Rectal smooth muscle tissue (tissue), 1 donor: Measurements from ENCODE around the gene CYGB.
A peak's percentile ranks its signal among the peaks of the same experiment; 100 is the strongest.
"Not testable (repeated sequence)": the region's sequence is repeated elsewhere in the genome, so short reads cannot be mapped to it uniquely, and the experiment has no call there.

Source experiments
- H3K27ac ChIP-seq: one replicate; pipeline ENCODE4 v1.7.0; 2013; ENCODE audit warnings: low read depth, low read length, inconsistent platforms
- H3K27me3 ChIP-seq: one replicate; pipeline ENCODE4 v1.7.0; 2013; ENCODE audit warnings: low read length; ENCODE audit not compliant: control insufficient read depth, insufficient read depth
- H3K36me3 ChIP-seq: one replicate; pipeline ENCODE4 v1.7.0; 2013; ENCODE audit warnings: low read length; ENCODE audit not compliant: control insufficient read depth, insufficient read depth
- H3K4me1 ChIP-seq: one replicate; pipeline ENCODE4 v1.7.0; 2013; ENCODE audit warnings: low read length; ENCODE audit not compliant: control insufficient read depth, insufficient read depth
- H3K4me3 ChIP-seq: one replicate; pipeline ENCODE4 v1.7.0; 2013; ENCODE audit warnings: low read length
- H3K9ac ChIP-seq: one replicate; pipeline ENCODE4 v1.7.0; 2013; ENCODE audit warnings: low read length

CYGB gene

DNA sequence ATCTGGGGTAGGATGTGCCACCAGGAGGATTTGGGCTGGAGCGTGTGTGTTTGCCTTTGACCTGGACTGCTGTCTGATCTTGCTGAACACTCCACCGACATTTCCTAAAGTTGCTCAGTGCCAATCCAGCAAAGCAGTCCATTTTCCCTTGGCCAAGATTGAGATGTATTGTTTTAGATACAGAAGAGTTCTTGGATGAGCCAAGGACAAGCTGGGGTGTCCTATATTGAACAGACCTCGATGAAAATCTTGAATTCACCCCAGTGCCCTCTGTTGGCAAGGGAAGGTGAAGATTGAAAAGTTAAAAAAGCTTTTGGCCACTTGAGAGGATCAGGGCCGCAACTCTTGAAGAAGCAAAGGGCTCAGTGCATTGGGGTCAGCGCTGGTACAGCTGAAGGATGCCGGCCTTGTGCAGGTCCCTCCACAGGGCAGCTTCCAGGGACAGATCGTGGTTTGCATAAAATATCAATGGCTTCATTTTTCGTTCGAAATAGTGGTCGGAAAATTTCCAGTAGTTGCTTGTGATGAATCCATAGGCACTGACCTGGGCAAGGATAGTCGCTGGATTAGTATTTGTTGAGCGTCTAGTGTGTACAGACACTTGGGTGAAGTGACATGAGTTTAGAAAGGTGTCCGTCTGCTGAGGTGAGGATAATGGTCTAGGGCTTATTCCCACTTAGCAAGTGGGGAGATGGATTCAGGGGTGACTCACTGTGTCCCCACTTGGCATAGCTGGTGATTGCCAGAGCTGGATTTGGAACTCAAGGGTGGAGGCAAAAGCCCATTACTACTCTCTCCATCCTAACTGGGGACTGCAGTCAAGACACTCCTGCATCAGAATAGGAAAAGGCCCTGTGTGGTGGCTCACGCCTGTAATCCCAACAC is 28.5 kb upstream of the CYGB start:
- Histone ChIP-seq H3K27me3 (no peaks in the 10 kb centered on the region), H3K4me3 (no peak overlapping the region), H3K9ac (no peak overlapping the region), H3K27ac (no peak overlapping the region), H3K36me3 (peaks cover 3% of the 10 kb centered on the region), H3K4me1 (peaks cover 9% of the 10 kb centered on the region)

DNA sequence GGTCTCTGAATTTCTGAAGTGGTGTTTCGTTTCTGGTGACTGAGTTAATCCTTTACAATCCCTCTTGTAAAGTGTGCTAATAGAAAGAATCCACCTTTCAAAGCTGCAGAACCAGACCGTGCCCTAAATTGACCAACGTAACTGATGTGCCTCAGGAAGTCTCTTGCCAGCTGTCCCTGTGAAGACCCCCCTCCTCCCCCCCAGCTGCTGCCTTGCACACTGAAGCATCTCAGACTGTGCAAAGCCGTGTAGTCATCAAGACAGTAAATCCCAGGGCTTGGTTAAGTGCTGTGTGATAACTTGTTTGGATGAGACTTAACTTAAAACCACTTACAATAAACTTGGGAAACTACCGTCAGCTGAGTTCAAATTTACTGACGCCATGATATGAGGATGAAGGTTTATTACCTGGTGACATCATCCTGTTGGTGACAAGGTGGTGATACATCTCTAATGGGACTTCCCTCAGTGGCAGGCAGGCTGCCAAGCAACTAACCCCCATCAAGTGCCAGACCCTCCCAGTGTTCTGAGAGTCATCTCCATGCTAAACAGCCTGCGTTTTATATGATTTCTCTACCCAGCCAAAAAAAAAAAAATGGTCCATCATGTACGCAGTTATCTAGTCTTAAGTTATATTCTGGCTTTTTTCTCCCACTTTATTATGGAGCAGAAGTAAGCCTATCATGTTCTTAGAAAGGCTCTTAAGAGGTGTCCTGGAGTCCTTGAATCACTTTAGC is 27.6 kb upstream of the CYGB start:
- H3K4me3 ChIP-seq, H3K9ac ChIP-seq, H3K27ac ChIP-seq, H3K27me3 ChIP-seq, H3K36me3 ChIP-seq, H3K4me1 ChIP-seq: not testable (repeated sequence)

DNA sequence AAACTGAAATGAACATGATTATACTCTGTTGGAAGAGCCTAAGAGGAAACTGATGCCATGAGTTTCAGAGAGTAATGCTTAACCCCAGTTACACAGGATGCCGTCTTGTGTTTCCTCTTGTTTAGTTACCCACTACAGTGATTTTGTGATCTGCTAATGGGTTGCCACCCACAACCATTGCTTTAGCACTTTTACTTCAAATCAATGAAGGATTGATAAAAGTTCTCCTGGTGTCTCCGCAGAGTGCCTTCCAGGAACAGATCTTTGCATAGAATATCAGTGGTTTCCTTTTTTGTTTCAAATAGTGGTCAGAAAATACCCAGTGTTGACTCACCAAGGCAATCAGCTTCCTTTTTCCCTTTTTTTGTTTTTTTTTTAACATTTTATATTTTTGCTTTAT is 25.9 kb upstream of the CYGB start:
- H3K27ac ChIP-seq, H3K4me3 ChIP-seq, H3K27me3 ChIP-seq, H3K36me3 ChIP-seq, H3K9ac ChIP-seq: not testable (repeated sequence)
- peaks cover 24% of the 10 kb centered on the region for H3K4me1 ChIP-seq

- H3K9ac ChIP-seq: no peak overlapping the region
- peak overlapping the region; percentile 2 for H3K27ac ChIP-seq
- H3K4me3 ChIP-seq: no peak overlapping the region
- H3K36me3 ChIP-seq: peaks cover 3% of the 10 kb centered on the region
- H3K27me3 ChIP-seq: no peaks in the 10 kb centered on the region
- H3K4me1 ChIP-seq: peaks cover 24% of the 10 kb centered on the region
These were observed 25.2 kb upstream of the CYGB start for GRCh38 chr17:76562734-76563148.

GRCh38 chr17:76561799-76562268 is 24.3 kb upstream of the CYGB start:
- H3K27ac ChIP-seq: no peak overlapping the region
- no peaks in the 10 kb centered on the region for H3K27me3 ChIP-seq
- H3K4me3 ChIP-seq: no peak overlapping the region
- H3K4me1 ChIP-seq: peaks cover 24% of the 10 kb centered on the region
- H3K36me3 ChIP-seq: peaks cover 3% of the 10 kb centered on the region
- no peak overlapping the region for H3K9ac ChIP-seq

- Histone ChIP-seq H3K4me1 (peaks cover 24% of the 10 kb centered on the region), H3K27me3 (no peaks in the 10 kb centered on the region), H3K4me3 (no peak overlapping the region), H3K27ac (no peak overlapping the region), H3K36me3 (peaks cover 3% of the 10 kb centered on the region), H3K9ac (no peak overlapping the region)
These were observed 23.8 kb upstream of the CYGB start for GRCh38 chr17:76561332-76561731.

DNA sequence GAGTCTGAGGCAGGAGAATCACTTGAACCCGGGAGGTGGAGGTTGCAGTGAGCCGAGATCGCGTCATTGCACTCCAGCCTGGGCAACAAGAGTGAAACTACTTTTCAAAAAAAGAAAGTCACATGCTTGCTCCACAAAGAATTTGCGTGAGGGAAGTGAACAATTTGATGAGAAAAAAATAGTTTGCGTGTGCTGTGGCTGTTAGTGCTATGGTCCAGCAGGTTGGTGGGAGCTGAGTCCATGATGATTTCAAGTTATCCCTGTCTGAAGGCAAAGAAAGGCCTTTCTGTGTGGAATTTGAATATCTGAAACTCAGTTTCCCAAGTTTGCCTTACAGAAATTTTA is 23.3 kb upstream of the CYGB start:
- Histone ChIP-seq H3K27me3 (no peaks in the 10 kb centered on the region), H3K4me3 (no peak overlapping the region), H3K9ac (no peak overlapping the region), H3K27ac (no peak overlapping the region), H3K4me1 (peaks cover 24% of the 10 kb centered on the region), H3K36me3 (peaks cover 3% of the 10 kb centered on the region)

DNA sequence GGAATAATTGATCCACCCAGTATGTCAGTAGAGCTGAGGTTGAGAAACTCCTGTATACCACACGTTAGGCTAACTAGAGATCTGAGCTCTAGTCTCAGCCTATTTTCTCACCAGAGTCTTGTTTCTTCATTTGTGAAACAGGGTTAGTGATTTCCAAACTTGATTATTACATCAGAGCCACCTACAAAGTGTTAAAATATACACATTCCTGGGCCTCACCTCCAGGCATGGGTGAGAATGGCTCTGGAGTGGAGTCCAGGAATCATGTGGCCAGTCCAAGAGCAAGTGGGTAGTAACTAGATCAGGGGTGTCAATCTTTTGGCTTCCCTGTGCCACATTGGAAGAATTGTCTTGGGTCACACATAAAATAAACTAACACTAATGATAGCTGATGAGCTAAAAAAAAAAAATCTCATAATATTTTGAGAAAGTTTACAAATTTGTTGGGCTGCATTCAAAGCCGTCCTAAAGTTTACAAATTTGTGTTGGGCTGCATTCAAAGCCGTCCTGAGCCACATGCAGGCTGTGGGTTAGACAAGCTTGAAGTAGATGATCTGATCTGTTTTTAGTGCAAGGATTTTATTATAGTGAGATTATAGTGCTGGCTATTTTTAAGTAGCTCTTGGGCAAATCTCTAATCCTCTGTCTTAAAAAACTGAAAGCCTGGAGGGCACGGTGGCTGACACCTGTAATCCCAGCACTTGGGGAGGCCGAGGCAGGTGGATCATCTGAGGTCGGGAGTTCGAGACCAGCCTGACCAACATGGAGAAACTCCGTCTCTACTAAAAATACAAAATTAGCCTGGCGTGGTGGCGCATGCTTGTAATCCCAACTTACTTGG is 22.7 kb upstream of the CYGB start:
- Histone ChIP-seq H3K9ac (no peak overlapping the region), H3K36me3 (peaks cover 3% of the 10 kb centered on the region), H3K27me3 (no peaks in the 10 kb centered on the region), H3K27ac (no peak overlapping the region), H3K4me3 (no peak overlapping the region), H3K4me1 (peaks cover 24% of the 10 kb centered on the region)

DNA sequence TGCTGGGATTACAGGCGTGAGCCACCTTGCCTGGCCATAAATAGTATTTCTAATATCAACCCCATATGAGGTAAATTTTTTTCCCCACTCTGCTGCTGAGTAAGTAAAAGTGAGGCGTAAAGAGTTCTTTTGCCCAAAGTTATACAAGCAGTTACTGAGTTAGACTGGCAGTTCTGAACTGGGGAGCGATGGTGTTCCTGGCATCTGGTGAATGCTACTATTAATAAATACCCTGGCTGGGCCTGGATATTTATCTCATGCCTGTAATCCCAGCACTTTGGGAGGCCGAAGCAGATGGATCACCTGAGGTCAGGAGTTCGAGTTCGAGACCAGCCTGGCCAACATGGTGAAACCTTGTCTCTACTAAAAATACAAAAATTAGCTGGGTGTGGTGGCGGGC is 22.0 kb upstream of the CYGB start:
- peaks cover 24% of the 10 kb centered on the region for H3K4me1 ChIP-seq
- not testable (repeated sequence) for H3K27ac ChIP-seq, H3K36me3 ChIP-seq, H3K9ac ChIP-seq, H3K4me3 ChIP-seq, H3K27me3 ChIP-seq

DNA sequence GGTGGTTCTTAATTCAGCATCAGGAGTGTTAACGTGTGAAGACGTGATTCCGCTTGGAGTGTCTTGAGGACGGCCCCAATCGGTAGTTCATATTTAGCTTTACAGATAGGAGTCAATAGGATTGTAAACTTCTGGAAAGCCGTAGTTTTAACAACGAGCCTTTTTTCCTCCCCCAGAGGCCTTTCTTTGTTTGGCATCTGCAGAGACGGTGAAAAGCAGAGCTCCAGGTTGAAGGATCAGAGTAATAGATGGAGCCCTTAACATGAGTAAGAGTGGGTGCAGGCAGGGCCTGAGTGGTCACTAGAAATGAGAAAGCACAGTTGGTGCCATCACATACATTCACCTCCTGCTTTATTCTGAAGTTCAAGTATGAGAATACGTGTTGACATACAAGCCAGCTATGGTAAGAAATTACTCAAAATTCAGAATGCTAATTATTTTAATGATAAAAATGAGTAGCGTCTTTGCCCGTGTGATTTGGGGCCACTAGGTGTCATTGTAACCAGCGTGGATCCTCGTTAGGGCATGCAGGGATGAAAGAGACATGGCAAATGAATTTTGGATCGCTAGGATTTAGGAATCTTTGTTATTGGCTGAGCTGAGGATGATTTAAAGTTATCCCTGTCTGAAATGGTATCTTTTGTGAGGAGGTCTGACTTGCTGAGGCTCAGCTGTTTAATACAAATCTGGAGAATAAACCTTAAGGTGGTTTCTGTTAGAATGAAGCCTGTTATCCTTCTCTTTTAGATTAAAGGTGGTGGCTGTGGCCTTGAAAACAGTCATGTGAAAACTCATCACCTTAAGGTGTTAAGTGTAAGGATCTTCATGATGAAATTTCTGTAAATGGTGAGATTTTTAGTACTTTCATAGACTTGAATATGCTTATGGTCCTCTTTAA is 20.9 kb upstream of the CYGB start:
- Histone ChIP-seq H3K9ac (peak overlapping the region; percentile 59), H3K4me1 (peaks cover 24% of the 10 kb centered on the region)

DNA sequence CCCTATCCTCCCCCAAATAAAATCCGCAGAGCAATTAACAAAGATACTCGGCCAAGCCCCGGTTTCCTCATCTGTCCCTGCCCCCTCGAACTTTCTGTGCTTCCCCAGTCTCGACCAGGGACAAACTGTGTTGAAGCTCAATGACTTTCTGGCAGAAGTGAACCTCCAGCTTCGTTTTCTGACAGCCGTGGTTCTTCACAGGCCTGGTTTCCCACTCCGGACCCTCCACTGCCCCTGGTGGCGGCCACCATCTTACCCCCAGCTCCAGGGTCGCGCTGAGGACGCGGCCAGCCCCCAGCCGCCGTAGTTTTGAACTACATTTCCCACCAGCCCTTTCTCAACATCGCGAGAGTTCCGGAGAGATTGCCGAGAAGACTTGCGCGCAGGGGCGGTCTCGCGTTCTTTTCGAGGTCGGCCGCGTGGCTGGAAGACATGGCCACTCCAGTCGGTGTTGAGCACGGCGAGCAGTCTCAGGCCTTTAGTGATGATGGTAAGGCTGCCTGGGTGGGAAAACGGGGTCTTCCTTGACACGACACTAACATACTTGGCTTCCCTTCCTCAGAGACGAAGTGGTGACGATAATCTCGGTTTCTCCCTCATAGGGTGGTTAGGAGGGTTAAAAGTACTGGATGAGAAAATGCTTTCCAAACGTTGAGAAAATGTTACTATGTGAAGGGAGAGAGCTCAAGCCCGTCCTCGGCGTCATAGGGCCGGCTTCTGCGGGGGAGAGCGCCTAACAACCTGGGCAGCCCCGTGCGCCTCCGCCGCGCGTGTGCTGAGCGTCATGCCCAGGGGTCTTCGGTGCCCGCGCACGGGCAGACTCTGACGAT is 20.1 kb upstream of the CYGB start:
- peaks cover 24% of the 10 kb centered on the region for H3K4me1 ChIP-seq
- H3K9ac ChIP-seq: peak overlapping the region; percentile 63
- H3K27me3 ChIP-seq: no peaks in the 10 kb centered on the region
- H3K36me3 ChIP-seq: no peaks in the 10 kb centered on the region
- H3K27ac ChIP-seq: peak overlapping the region; percentile 81
- H3K4me3 ChIP-seq: peak overlapping the region; percentile 97

More for the DNA sequence above, 20.9 kb upstream of the CYGB start:
- Histone ChIP-seq H3K27me3 (no peaks in the 10 kb centered on the region), H3K27ac (peak overlapping the region; percentile 81), H3K4me3 (peak overlapping the region; percentile 97), H3K36me3 (no peaks in the 10 kb centered on the region)
